ENCODE measurements around the gene GDPD1. TPM values are rescaled to one million over a fixed set of nuclear protein-coding genes. Genes with fewer than 3 reads are reported as not detected.
A peak's percentile ranks its signal among the peaks of the same experiment; 100 is the strongest.
"Not testable (repeated sequence)": the region's sequence is repeated elsewhere in the genome, so short reads cannot be mapped to it uniquely, and the experiment has no call there.

Gene GDPD1
- polyA plus RNA-seq, 3 donors: 0.50 to 1.6 (median 1.6) TPM

GRCh38 chr17:59287891-59288290 lies 67.6 kb downstream of the GDPD1 start:
- H3K36me3 ChIP-seq (replicated peaks in 1 of 2; ENCODE audit: control insufficient read depth in 1 of 2, insufficient read depth in 2 of 2, low read length in 2 of 2): no peaks in the 10 kb centered on the region
- H3K4me1 ChIP-seq (ENCODE audit: control insufficient read depth in 1 of 2, insufficient read depth in 2 of 2, low read length in 2 of 2): peaks cover 15 to 29% of the 10 kb centered on the region in 2 donors
- H3K4me2 ChIP-seq (replicated peaks; ENCODE audit: extremely low read depth, low read length, poor library complexity, severe bottlenecking): peak overlapping the region; percentile 22
- intact Hi-C loops (cut with micrococcal nuclease): no loop called here
- H3K9me3 Mint-ChIP-seq: peaks cover 0 to 3% (median 0%) of the 10 kb centered on the region in 7 donors
- 67% methylated on average over 2 of the region's 3 CpGs for WGBS (ENCODE audit: insufficient coverage)
- H3K27ac ChIP-seq (ENCODE audit: low read depth in 1 of 2, low read length in 2 of 2): peak overlapping the region; percentile 80 to 81
- no peaks in the 10 kb centered on the region for H3K9me3 ChIP-seq (replicated peaks in 1 of 2; ENCODE audit: control insufficient read depth in 1 of 2, insufficient read depth in 1 of 2, low read length in 2 of 2)
- H3K36me3 Mint-ChIP-seq: peaks cover 0 to 4% of the 10 kb centered on the region in 2 donors
- H4K20me1 ChIP-seq (ENCODE audit: insufficient read depth, low read length): no peaks in the 10 kb centered on the region
- H3K27ac Mint-ChIP-seq: peak overlapping the region in 6 of 7 donors; percentile 82 to 98 (median 90)
- TF ChIP-seq, protein P1, sequence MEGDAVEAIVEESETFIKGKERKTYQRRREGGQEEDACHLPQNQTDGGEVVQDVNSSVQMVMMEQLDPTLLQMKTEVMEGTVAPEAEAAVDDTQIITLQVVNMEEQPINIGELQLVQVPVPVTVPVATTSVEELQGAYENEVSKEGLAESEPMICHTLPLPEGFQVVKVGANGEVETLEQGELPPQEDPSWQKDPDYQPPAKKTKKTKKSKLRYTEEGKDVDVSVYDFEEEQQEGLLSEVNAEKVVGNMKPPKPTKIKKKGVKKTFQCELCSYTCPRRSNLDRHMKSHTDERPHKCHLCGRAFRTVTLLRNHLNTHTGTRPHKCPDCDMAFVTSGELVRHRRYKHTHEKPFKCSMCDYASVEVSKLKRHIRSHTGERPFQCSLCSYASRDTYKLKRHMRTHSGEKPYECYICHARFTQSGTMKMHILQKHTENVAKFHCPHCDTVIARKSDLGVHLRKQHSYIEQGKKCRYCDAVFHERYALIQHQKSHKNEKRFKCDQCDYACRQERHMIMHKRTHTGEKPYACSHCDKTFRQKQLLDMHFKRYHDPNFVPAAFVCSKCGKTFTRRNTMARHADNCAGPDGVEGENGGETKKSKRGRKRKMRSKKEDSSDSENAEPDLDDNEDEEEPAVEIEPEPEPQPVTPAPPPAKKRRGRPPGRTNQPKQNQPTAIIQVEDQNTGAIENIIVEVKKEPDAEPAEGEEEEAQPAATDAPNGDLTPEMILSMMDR (IDR thresholded peaks at IDR 0.05): no peak
- H3K27me3 Mint-ChIP-seq (ENCODE audit: low read depth in 3 of 3): peaks cover 0 to 3% (median 0%) of the 10 kb centered on the region in 3 donors
- H3K4me3 Mint-ChIP-seq: no peak overlapping the region
- peak overlapping the region; percentile 4 for H3K9ac ChIP-seq (ENCODE audit: insufficient read depth, low read length, poor library complexity, severe bottlenecking)
- H3K4me3 ChIP-seq (replicated peaks in 1 of 3; ENCODE audit: low read depth in 2 of 3, low read length in 3 of 3): no peak overlapping the region
- DNase-seq: peak in 1 of 3 donors; percentile 47
- H2AFZ ChIP-seq (ENCODE audit: insufficient read depth, low read depth, low read length, poor library complexity, severe bottlenecking): no peak overlapping the region
- H3K79me2 ChIP-seq (ENCODE audit: insufficient read depth, low read length): no peaks in the 10 kb centered on the region
- no peaks in the 10 kb centered on the region for H3K27me3 ChIP-seq (ENCODE audit: control insufficient read depth in 2 of 2, insufficient read depth in 2 of 2, low read length in 2 of 2)
- H3K4me1 Mint-ChIP-seq: peaks cover 28% of the 10 kb centered on the region

DNA sequence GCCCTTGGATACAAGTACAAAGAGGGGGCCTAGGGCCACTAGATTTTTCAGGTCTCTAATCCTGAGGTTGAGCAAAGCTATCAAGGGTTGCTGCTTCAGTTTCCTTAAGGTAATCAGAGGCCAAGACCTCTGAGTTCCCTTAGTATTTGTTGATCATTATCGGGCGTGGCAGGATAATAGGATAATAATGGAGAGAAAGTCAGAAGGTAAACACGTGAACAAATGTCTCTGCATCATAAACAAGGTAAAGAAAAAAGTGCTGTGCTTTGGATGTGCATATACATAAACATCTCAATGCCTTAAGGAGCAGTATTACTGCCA lies 69.6 kb downstream of the GDPD1 start:
- H3K27me3 ChIP-seq (ENCODE audit: control insufficient read depth in 2 of 2, insufficient read depth in 2 of 2, low read length in 2 of 2): no peaks in the 10 kb centered on the region
- H3K4me3 ChIP-seq (replicated peaks in 1 of 3; ENCODE audit: low read depth in 2 of 3, low read length in 3 of 3): peak overlapping the region in 1 of 3 experiments; percentile 1
- no peaks in the 10 kb centered on the region for H3K36me3 ChIP-seq (replicated peaks in 1 of 2; ENCODE audit: control insufficient read depth in 1 of 2, insufficient read depth in 2 of 2, low read length in 2 of 2)
- H3K9ac ChIP-seq (ENCODE audit: insufficient read depth, low read length, poor library complexity, severe bottlenecking): no peak overlapping the region
- peak overlapping the region; percentile 41 for H2AFZ ChIP-seq (ENCODE audit: insufficient read depth, low read depth, low read length, poor library complexity, severe bottlenecking)
- H3K9me3 ChIP-seq (replicated peaks in 1 of 2; ENCODE audit: control insufficient read depth in 1 of 2, insufficient read depth in 1 of 2, low read length in 2 of 2): no peaks in the 10 kb centered on the region
- Mint-ChIP-seq H3K4me3 (peak overlapping the region in 1 of 2 donors; percentile 56), H3K36me3 (peaks cover 0 to 4% of the 10 kb centered on the region in 2 donors), H3K27ac (peak overlapping the region in 2 of 7 donors; percentile 66 to 87), H3K9me3 (peaks cover 0 to 3% (median 0%) of the 10 kb centered on the region in 7 donors), H3K4me1 (peaks cover 28% of the 10 kb centered on the region), H3K27me3 (ENCODE audit: low read depth in 3 of 3) (peaks cover 0 to 3% (median 2%) of the 10 kb centered on the region in 3 donors)
- no peaks in the 10 kb centered on the region for H4K20me1 ChIP-seq (ENCODE audit: insufficient read depth, low read length)
- no peak overlapping the region for H3K27ac ChIP-seq (ENCODE audit: low read depth in 1 of 2, low read length in 2 of 2)
- DNase-seq: no peak
- intact Hi-C loops (cut with micrococcal nuclease): no loop called here
- peaks cover 15 to 29% of the 10 kb centered on the region in 2 donors for H3K4me1 ChIP-seq (ENCODE audit: control insufficient read depth in 1 of 2, insufficient read depth in 2 of 2, low read length in 2 of 2)
- no peaks in the 10 kb centered on the region for H3K79me2 ChIP-seq (ENCODE audit: insufficient read depth, low read length)
- TF ChIP-seq, protein P1 (IDR thresholded peaks at IDR 0.05): no peak
- H3K4me2 ChIP-seq (replicated peaks; ENCODE audit: extremely low read depth, low read length, poor library complexity, severe bottlenecking): peak overlapping the region; percentile 25
- WGBS (ENCODE audit: insufficient coverage): 82% methylated on average over 2 of the region's 3 CpGs

GRCh38 chr17:59290302-59290998 lies 70.1 kb downstream of the GDPD1 start:
- intact Hi-C loops (cut with micrococcal nuclease); H3K27me3 Mint-ChIP-seq (ENCODE audit: low read depth in 3 of 3); H3K36me3 Mint-ChIP-seq: not testable (repeated sequence)

More at GRCh38 chr17:59290302-59290998, 70.1 kb downstream of the GDPD1 start:
- DNase-seq; H3K9me3 ChIP-seq (replicated peaks in 1 of 2; ENCODE audit: control insufficient read depth in 1 of 2, insufficient read depth in 1 of 2, low read length in 2 of 2); H3K79me2 ChIP-seq (ENCODE audit: insufficient read depth, low read length); H3K9ac ChIP-seq (ENCODE audit: insufficient read depth, low read length, poor library complexity, severe bottlenecking); H4K20me1 ChIP-seq (ENCODE audit: insufficient read depth, low read length); H3K27me3 ChIP-seq (ENCODE audit: control insufficient read depth in 2 of 2, insufficient read depth in 2 of 2, low read length in 2 of 2); H3K36me3 ChIP-seq (replicated peaks in 1 of 2; ENCODE audit: control insufficient read depth in 1 of 2, insufficient read depth in 2 of 2, low read length in 2 of 2); H3K9me3 Mint-ChIP-seq; H3K27ac ChIP-seq (ENCODE audit: low read depth in 1 of 2, low read length in 2 of 2): not testable (repeated sequence)
- Mint-ChIP-seq H3K4me3 (peak overlapping the region; percentile 53 to 56), H3K4me1 (peaks cover 28% of the 10 kb centered on the region), H3K27ac (peak overlapping the region in 6 of 7 donors; percentile 26 to 87 (median 48))
- Histone ChIP-seq H2AFZ (ENCODE audit: insufficient read depth, low read depth, low read length, poor library complexity, severe bottlenecking) (peak overlapping the region; percentile 41), H3K4me2 (replicated peaks; ENCODE audit: extremely low read depth, low read length, poor library complexity, severe bottlenecking) (peak overlapping the region; percentile 25), H3K4me3 (replicated peaks in 1 of 3; ENCODE audit: low read depth in 2 of 3, low read length in 3 of 3) (peak overlapping the region in 1 of 3 experiments; percentile 1), H3K4me1 (ENCODE audit: control insufficient read depth in 1 of 2, insufficient read depth in 2 of 2, low read length in 2 of 2) (peaks cover 15 to 29% of the 10 kb centered on the region in 2 donors)
- 14% methylated on average over 7 of the region's 12 CpGs for WGBS (ENCODE audit: insufficient coverage)

All from CD14-positive monocyte (primary cell).